ENCODE data around the gene KIF6.
"Not testable (repeated sequence)": the region's sequence is repeated elsewhere in the genome, so short reads cannot be mapped to it uniquely, and the experiment has no call there.

KIF6 gene

GRCh38 chr6:39707962-39708683 lies 17.1 kb downstream of the KIF6 start:
- DNase-seq: no peak

DNA sequence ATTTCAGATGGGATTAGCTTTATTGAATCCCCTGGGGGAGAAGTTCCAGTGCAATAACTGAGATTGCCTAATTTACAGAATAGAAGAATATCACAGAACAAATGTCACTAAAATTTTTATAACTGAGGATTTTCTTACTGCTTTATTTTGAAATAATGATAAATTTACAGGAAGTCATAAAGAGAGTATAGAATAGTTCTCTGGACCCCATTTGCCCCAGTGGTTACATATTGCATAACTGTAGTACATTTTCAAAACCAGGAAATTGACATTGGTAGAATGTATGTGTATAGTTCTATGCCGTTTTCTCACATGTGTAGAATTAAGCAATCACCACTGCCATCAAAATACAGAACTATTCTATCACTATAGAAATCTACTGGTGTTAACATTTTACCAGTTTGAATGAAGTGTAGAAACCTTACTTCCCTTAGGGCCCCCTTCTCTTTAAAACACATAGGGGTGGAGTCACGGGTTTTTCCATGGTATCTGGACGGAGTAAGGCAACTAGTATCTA lies 18.3 kb downstream of the KIF6 start:
- DNase-seq: peak; percentile 19

- DNase-seq: no peak
Observed at GRCh38 chr6:39702265-39702664, 22.9 kb downstream of the KIF6 start.

GRCh38 chr6:39700362-39700761 lies 24.8 kb downstream of the KIF6 start:
- no peak for DNase-seq

- no peak for DNase-seq
Observed at GRCh38 chr6:39698789-39699188, 26.4 kb downstream of the KIF6 start.

- peak; percentile 13 for DNase-seq
Observed at GRCh38 chr6:39696986-39697788, 28.0 kb downstream of the KIF6 start.

DNA sequence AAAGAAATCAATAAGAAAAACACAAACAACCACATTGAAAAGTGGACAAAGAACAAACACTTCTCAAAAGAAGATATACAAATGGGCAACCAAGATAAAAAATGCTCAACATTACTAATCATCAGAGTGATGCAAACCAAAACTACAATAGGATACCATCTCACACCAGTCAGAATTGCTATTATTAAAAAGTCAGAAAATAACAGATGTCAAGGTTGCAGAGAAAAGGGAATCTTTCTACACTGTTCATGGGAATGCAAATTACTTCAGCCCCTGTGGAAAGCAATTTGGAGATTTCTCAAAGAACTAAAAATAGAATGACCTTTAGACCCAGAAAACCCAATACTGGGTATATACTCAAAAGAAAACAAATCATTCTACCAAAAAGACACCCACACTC lies 29.8 kb downstream of the KIF6 start:
- no peak for DNase-seq

- no peak for DNase-seq
Observed at GRCh38 chr6:39693206-39693605, 32.0 kb downstream of the KIF6 start.

GRCh38 chr6:39688494-39688893 lies 36.7 kb downstream of the KIF6 start:
- DNase-seq: peak; percentile 22

DNA sequence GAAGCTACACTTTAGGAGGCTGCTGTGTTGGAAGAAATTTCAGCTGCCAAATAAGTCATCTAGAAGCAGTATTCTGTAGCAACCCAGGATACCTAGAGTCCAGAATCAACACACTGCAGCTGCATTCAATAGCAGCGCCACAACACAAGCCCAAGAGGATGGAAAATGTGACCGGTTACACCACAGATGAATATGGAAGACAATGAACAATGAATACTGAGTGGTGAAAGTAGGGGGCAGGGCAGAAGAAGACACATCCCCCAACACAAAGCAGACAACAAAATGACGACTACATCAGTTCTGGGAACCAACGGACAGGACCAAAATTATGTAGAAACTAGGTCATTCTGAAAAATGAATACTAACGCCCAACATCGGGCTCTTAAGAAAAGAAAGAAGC lies 38.2 kb downstream of the KIF6 start:
- DNase-seq: no peak

DNA sequence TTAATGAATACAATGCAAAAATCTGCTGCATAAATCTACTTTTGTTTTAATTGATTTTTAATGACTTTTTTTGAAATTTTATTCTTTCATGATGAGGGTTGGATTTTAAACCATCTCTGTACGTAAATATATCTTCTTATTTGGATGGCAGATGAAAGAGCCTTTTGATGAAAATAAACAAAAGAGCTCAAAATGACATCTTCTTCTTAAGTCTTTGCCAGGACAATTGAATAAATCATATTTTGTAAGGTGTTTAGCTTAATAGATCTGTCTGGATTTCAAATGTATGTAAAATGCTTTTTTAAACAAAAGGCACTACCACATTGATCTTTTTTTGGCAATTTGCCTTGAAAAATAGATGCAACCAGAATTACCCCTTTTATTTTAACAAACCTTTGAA lies 39.3 kb downstream of the KIF6 start:
- no peak for DNase-seq

- no peak for DNase-seq
Observed at GRCh38 chr6:39685489-39685826, 39.8 kb downstream of the KIF6 start.

DNA sequence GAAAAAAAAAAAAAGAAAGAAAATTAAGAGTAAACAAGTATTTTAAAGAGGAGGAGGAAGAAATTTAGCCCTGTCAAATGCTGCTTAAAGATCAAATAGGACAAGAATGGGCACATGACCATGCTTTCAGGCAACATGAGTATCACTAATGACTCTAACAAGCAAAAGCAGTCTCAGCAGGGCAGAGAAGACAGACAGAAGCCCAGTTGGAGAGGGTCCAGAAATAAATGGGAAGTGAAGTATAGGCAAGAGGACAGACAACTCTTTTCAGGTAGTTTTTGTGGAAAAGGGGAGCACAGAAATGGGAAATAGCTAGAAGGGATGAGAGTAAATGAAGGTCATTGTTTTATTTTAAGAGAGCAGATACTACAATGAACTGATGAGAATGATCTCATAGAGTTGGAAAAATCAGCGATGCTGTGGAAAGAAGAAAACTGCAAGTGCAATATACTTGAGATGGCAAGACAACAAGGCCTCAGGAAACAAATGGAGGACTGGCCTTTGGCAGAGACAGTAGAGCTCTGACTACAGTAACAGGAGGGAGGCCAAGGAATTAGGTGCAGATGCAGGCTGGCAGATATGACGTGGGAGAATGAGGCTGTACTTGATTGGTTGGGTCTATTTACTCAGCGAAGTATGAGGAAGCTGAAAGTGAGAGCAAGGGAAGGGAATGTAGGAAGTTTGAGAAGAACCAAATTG lies 40.3 kb downstream of the KIF6 start:
- peak; percentile 8 for DNase-seq

DNA sequence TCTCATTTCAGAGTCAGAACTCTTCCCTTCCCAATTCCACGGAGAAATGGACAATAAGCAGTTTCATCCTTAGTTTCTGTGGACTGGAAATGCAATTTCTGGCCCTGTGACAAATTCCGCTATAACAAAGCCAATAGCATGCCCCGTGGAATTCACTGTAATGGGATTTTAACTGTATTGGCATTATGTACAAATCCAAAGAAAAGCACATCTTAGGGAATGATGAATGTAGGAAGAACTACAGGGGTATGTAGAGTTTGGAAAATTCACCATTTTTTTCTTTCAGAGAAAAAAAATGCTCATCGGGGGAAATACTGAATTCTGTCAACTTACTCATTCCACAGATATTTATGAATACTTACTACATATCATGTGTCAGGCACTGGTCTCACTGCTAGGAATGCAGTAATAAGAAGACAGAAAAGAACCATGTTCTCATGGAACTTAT lies 43.5 kb downstream of the KIF6 start:
- no peak for DNase-seq

GRCh38 chr6:39678914-39679313 lies 46.3 kb downstream of the KIF6 start:
- DNase-seq: no peak

GRCh38 chr6:39677318-39677717 lies 47.9 kb downstream of the KIF6 start:
- DNase-seq: not testable (repeated sequence)

GRCh38 chr6:39670519-39670918 lies 54.7 kb downstream of the KIF6 start:
- DNase-seq: no peak

DNA sequence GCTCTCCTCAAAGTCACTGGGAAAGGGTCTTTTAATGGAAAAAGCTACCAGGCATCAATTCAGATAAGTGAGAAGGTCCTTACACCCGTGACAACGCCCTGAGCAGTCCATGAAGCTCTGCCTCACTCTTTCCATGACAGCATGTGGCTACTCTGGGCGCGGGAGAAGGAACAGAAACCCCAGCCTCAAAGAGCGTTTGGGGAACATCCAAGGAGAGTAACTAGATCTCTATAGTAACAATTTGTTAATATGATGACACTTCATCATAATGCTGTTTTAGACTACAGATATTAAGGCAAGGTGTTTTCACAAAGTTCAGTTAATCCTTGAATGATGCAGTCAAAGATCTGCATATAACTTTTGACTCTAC lies 55.2 kb downstream of the KIF6 start:
- no peak for DNase-seq

DNA sequence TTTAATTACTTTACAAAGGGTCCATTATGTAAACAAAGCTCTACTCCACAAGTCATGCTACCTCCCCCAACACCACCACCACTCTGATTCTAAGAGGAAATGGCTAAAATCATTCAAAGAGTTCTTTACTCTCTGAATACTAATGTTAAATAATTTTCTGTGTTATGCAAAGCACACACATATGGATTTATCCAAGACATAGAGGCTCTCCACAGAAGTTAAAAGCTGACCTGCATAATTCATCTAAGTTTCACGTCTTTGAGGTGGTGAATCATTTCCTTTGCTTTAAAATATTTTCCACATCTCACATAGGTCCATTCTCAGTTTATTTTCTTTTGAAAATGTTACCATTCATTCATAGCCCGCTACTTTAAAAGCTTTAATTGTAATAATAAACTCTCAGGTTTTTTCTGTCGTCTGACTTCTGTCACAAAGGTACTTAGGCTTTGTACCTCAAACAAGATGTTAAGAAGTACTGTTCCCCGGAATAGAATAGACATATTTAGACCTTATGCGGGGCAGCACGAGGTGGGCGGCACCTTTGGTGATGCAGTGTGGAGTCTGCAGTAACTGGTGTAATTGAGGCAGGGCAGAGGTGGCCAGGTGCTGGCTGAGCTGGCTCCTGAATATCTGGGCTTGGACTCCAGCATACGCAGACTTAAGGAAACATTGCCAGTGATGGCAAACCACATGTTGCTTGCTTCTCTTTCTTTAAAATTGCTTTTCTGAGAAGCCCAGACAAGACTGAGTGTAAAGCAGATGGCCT lies 55.8 kb downstream of the KIF6 start:
- DNase-seq: no peak

DNA sequence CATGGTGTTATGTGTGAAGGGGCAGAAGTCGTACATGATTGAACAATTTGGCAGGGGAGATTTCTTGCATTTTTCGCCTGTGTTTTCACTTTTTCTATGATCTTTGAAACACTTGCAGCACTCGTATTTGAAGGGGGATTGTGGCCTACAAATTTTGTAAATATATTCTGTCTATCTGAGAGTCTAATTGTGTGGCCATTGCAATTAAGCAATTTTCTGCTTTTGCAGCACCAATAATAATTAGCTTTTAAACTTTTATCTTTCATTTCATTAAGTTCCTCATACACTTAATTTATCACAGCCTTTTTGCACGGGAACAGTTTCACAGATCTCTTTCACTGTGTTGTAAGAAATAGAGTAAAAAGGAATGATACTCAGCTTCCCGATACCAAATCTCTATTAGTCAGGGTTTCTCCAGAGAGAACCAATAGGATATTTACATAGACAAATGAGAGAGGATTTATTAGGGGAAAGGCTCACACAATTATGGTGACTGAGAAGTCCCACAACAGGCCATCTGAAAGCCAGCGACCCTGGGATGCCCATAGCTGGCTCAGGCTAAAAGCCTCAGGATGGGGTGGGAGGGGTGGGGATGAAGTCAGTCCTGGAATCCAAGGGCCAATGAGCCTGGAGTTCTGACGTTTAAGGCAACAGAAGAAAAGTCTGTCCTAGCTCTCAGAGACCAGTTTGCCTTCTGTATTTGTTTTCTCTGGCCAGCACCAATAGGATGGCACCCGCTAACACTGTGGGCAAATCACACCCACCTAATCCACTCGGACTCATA lies 58.3 kb downstream of the KIF6 start:
- no peak for DNase-seq

DNA sequence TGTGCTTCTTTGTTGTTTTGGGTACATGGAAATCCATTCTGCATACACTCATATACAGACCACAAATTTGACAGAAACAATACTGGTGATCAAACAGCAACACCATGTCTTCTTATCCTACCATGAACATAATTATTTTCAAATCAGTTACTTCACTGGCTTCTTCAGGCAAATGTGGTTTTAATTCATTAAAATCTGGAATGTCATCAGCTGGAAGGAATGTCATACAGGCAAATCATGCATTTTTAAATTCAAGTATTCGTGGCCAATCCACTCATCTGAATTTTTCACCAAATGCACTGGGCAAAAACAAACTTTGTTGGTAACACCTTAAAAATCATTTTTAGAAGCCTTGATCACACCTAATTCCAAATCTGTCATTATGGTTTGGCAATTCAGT lies 59.3 kb downstream of the KIF6 start:
- DNase-seq: no peak

DNA sequence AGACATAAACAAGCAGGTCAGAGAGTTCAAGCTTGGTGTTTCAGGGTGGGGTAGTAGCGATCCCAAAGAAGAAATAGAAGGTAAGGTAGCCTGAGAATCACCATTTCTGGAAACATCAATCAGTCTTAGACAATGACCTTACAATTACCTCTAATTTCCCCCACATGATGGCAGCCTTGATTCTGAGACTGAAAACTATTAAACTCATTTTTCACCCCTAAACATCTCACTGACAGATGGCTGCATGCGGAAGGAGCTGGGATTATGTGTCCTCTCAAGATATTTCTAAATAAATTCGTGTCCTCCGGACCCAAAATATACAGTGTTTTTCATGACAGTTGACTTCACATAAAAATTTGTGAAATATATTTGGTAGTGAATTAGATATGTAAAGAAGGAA lies 61.0 kb downstream of the KIF6 start:
- no peak for DNase-seq

Measured in inflammatory macrophage treated with lipopolysaccharide for 4 hours (primary cell).